Measurements from ENCODE around the gene RBM33.

RBM33 gene

GRCh38 chr7:155699180-155699579, 54.7 kb downstream of the RBM33 start:
- no peak for DNase-seq

GRCh38 chr7:155700847-155701246, 56.4 kb downstream of the RBM33 start:
- DNase-seq = no peak

GRCh38 chr7:155701972-155702544, 57.6 kb downstream of the RBM33 start:
- no peak for DNase-seq

- no peak for DNase-seq
Measured at GRCh38 chr7:155702616-155703015, 58.2 kb downstream of the RBM33 start.

- DNase-seq = no peak
Measured at GRCh38 chr7:155705623-155706360, 61.3 kb downstream of the RBM33 start.

GRCh38 chr7:155706376-155706775, 61.9 kb downstream of the RBM33 start:
- DNase-seq = no peak

GRCh38 chr7:155709453-155709852, 65.0 kb downstream of the RBM33 start:
- no peak for DNase-seq

- no peak for DNase-seq
Measured at GRCh38 chr7:155710031-155710430, 65.6 kb downstream of the RBM33 start.

GRCh38 chr7:155710530-155710929, 66.1 kb downstream of the RBM33 start:
- DNase-seq = no peak

DNA sequence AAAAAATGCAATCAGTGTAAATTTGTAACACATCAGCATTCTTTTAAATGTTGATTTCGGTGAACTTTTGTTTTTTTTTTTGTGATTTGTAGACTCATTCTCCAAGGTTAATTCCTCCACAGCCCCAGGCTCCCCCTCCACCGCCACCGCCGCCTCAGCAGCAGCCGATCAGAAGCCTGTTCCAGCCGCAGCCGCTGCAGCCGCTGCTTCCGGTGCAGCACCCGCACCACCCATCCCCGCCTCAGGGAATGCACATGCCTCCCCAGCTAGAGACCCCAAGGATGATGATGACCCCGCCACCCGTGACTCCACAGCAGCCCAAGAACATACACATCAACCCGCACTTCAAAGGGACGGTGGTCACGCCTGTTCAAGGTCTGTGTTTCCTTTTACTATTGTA, 66.6 kb downstream of the RBM33 start:
- no peak for DNase-seq

DNA sequence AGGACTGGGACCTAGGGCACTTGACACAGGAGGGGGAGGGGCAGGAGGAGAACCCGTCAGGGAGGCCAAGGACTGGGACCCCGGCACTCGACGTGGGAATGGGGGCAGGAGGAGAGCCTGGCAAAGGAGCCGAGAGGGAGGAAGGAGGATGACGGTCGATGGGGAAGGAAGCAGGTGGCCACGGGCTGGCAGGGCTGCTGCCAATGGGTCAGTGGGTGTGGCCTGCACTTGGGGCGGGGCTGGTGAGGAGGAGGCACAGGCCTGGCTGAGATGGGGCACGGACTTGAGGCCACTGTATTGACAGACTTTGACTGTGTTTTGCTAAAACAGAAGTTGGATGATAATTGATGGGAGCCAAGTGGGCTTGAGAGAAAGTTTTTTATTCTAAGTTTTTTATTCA, 68.9 kb downstream of the RBM33 start:
- DNase-seq = no peak

DNA sequence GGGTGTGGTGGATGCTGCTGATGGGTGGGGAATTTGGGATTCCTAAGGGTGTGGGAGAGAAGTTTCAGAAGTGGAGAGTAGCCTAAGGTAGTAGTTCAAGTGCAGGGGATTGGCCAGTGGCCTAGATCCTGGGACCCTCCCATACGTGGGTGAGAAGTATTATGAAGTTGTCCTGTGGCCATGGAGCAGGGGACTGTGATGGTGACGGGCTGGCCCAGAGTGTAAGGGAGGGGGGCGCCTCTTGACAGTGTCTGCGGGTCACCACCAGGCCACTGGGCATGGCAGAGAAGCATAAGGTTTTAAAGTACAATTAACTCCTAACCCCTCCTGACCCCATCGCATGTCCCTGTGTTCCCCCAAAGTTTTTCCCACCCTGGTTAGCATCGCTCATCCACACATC, 70.2 kb downstream of the RBM33 start:
- no peak for DNase-seq

DNA sequence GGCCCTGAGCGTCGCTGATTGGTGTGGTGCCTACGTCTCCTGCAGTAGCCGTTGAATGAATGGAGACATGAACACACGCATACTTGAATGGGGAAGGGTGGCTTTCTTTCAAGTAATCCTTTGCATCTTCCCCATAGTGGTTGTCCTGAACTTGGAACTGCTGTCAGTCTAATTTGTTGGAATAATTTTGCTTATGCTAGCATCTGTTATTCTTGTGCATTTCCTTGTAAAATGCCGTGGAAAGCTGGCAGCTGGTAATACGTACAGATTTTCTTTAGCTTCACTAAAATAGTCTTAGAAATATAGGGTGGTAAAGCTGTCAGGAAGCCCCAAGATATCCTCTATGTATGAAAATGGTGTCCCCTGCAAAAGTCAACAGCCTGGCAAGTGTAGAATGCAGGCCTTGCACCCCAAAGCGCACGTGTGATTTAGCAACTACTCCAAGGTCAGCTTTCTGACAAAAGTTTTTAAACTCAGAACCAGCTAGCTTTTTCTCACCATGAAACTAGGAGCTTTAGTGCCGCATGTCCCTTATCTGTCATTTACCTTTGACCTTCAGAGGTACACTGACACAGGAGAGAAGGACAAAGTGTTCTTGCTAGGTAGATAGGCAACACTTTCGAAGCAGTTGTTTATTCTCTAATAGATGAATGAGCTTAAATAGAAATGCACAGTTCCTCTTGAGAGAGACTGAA, 70.8 kb downstream of the RBM33 start:
- DNase-seq = no peak

GRCh38 chr7:155717010-155717744, 72.7 kb downstream of the RBM33 start:
- DNase-seq = no peak

- DNase-seq = no peak
Measured at GRCh38 chr7:155721056-155721455, 76.6 kb downstream of the RBM33 start.

DNA sequence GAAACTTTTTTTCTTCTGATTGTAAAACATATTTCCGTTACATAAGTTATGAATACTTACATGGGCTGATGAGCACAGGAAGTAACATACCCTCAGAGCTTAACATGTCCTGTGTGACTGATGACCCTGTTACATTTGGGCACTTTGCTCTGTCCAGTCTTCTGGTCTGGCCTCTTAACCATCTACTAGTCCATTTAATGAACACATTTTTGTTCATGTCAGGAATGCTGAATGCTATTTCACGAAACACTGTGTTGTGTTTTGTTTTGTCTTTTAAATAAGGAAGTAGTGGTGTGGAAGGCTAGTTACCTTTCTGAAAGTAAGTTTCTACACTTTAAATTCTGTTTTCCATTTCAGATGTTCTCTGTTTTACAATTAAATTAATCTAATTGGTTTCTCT, 77.7 kb downstream of the RBM33 start:
- no peak for DNase-seq

DNA sequence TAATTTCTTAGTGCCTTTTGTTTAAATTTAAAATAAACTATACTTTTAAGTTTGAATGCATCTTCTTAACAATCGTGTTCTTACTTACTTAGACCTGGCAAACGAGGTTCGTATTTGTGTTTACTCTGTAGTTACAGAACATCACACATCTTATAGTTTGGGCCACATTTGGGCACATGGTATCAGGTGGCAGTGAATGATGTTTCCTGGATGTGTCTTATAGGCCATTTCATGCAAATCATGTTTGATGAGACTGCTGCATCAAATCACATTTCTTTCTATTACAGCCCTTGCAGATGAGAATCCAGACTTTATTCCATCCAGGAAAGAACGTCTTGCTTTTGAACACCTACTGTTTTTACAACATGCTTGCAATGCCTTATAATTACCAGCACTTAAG, 78.5 kb downstream of the RBM33 start:
- no peak for DNase-seq

DNA sequence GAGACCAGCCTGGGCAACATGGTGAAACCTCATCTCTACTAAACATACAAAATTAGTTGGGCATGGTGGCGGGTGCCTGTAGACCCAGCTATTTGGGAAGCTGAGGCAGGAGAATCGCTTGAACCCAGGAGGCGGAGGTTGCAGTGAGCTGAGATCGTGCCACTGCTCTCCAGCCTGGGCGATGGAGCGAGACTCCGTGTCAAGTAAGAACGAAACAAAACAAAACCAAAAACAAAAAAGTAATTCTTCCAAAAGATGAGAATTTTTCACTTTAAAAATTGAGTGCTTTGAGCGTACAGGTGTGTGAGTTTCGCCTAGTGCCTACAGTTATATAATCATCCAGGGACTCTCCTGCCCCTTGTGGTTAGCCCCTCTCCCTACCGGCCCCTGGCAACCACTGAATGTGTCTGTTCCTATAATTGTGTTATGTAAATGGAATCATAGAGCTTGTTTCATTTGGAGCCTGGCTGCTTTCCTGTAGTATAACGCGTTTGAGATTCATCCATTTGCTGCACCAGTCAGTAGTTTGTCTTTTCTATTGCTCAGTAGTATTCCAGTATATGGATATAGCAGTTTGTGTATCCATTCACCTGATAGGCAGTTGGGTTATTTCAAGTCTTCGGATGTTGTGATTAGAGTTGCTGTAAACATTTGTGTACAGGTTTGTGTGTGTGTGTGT, 80.0 kb downstream of the RBM33 start:
- DNase-seq = no peak

DNA sequence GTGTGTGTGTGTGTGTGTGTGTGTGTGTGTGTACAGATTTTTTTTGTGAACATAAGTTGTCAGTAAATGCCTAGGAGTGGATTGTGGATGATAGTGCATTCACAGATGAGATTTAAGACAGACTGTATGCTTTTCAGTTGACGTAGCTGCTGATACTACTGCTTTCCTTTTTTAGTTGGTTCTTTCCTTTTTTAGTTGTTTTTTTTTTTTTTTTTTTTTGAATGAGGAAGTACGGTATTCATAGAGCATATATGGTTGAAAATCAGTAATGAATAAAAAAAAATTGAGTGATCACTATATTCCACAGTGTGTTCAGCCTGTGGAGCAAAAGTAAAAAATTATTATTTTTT, 80.5 kb downstream of the RBM33 start:
- DNase-seq = no peak

- no peak for DNase-seq
Measured at GRCh38 chr7:155727616-155728015, 83.2 kb downstream of the RBM33 start.

- DNase-seq = no peak
Measured at GRCh38 chr7:155728116-155728515, 83.7 kb downstream of the RBM33 start.

GRCh38 chr7:155729847-155730246, 85.4 kb downstream of the RBM33 start:
- no peak for DNase-seq

- no peak for DNase-seq
Measured at GRCh38 chr7:155731380-155731779, 86.9 kb downstream of the RBM33 start.
